Measurements from ENCODE around the gene COL1A2. TPM values are rescaled to one million over a fixed set of nuclear protein-coding genes. Genes with fewer than 3 reads are reported as not detected.

COL1A2 gene
- total RNA-seq, 2 experiments from 2014 or later: 0.28 to 0.33 TPM

- Histone ChIP-seq H3K4me1 (ENCODE audit: insufficient read depth, low read length) (no peaks in the 10 kb centered on the region), H3K36me3 (ENCODE audit: insufficient read depth, low read length) (no peaks in the 10 kb centered on the region), H3K27ac (ENCODE audit: low read depth in 1 of 2, low read length in 2 of 2) (no peak overlapping the region), H3K9me3 (ENCODE audit: control insufficient read depth in 1 of 2, insufficient read depth in 1 of 2, low read length in 2 of 2) (no peaks in the 10 kb centered on the region), H3K27me3 (ENCODE audit: control insufficient read depth in 1 of 2, insufficient read depth in 2 of 2, low read length in 2 of 2) (no peaks in the 10 kb centered on the region), H3K4me3 (ENCODE audit: low read length) (no peak overlapping the region)
- no peaks in the 10 kb centered on the region for H3K36me3 Mint-ChIP-seq (ENCODE audit: low read depth)
- ATAC-seq (ENCODE audit: poor library complexity) (no peak), DNase-seq (no peak)
- no peaks in the 10 kb centered on the region for H3K9me3 Mint-ChIP-seq
- H3K27ac Mint-ChIP-seq: no peak overlapping the region
- CTCF ChIA-PET: interaction anchor here (1.1 kb wide), 1 partner anchor 12 kb away, joined by 3 read pairs; no protein-coding TSS in a partner anchor
- H3K4me3 Mint-ChIP-seq: no peak overlapping the region
- H3K4me1 Mint-ChIP-seq (ENCODE audit: low read depth): no peaks in the 10 kb centered on the region
- TF ChIP-seq CTCF (IDR thresholded peaks at IDR 0.05): no peak
- intact Hi-C loops (cut with DNase I, micrococcal nuclease): no loop called here
- H3K27me3 Mint-ChIP-seq: peaks cover 5% of the 10 kb centered on the region
- POLR2A ChIA-PET: no interaction called here
Measured at GRCh38 chr7:94384315-94384714, 10.4 kb upstream of the COL1A2 start.

- no peak for TF ChIP-seq CTCF (IDR thresholded peaks at IDR 0.05)
- Mint-ChIP-seq H3K4me3 (no peak overlapping the region), H3K4me1 (ENCODE audit: low read depth) (no peaks in the 10 kb centered on the region), H3K27me3 (peaks cover 23% of the 10 kb centered on the region), H3K9me3 (no peaks in the 10 kb centered on the region), H3K36me3 (ENCODE audit: low read depth) (no peaks in the 10 kb centered on the region), H3K27ac (no peak overlapping the region)
- POLR2A ChIA-PET: no interaction called here
- ATAC-seq (ENCODE audit: poor library complexity) (no peak), DNase-seq (no peak)
- Histone ChIP-seq H3K27me3 (ENCODE audit: control insufficient read depth in 1 of 2, insufficient read depth in 2 of 2, low read length in 2 of 2) (no peaks in the 10 kb centered on the region), H3K4me1 (ENCODE audit: insufficient read depth, low read length) (no peaks in the 10 kb centered on the region), H3K36me3 (ENCODE audit: insufficient read depth, low read length) (no peaks in the 10 kb centered on the region), H3K4me3 (ENCODE audit: low read length) (no peak overlapping the region), H3K27ac (ENCODE audit: low read depth in 1 of 2, low read length in 2 of 2) (no peak overlapping the region), H3K9me3 (ENCODE audit: control insufficient read depth in 1 of 2, insufficient read depth in 1 of 2, low read length in 2 of 2) (no peaks in the 10 kb centered on the region)
- CTCF ChIA-PET: no interaction called here
- intact Hi-C loops (cut with DNase I, micrococcal nuclease): no loop called here
Measured at GRCh38 chr7:94386416-94386815, 8.3 kb upstream of the COL1A2 start.

GRCh38 chr7:94388540-94388939 is 6.2 kb upstream of the COL1A2 start:
- H3K36me3 ChIP-seq (ENCODE audit: insufficient read depth, low read length): no peaks in the 10 kb centered on the region
- H3K27ac ChIP-seq (ENCODE audit: low read depth in 1 of 2, low read length in 2 of 2): no peak overlapping the region
- no peak overlapping the region for H3K4me3 ChIP-seq (ENCODE audit: low read length)
- TF ChIP-seq CTCF (IDR thresholded peaks at IDR 0.05): no peak
- intact Hi-C loops (cut with DNase I, micrococcal nuclease): no loop called here
- no peaks in the 10 kb centered on the region for H3K36me3 Mint-ChIP-seq (ENCODE audit: low read depth)
- peaks cover 5 to 7% of the 10 kb centered on the region in 2 experiments for H3K27me3 ChIP-seq (ENCODE audit: control insufficient read depth in 1 of 2, insufficient read depth in 2 of 2, low read length in 2 of 2)
- no peaks in the 10 kb centered on the region for H3K4me1 ChIP-seq (ENCODE audit: insufficient read depth, low read length)
- CTCF ChIA-PET: no interaction called here
- POLR2A ChIA-PET: no interaction called here
- peaks cover 43% of the 10 kb centered on the region for H3K27me3 Mint-ChIP-seq
- H3K4me3 Mint-ChIP-seq: no peak overlapping the region
- no peak overlapping the region for H3K27ac Mint-ChIP-seq
- ATAC-seq (ENCODE audit: poor library complexity): no peak
- H3K9me3 Mint-ChIP-seq: no peaks in the 10 kb centered on the region
- H3K9me3 ChIP-seq (ENCODE audit: control insufficient read depth in 1 of 2, insufficient read depth in 1 of 2, low read length in 2 of 2): no peaks in the 10 kb centered on the region
- DNase-seq: no peak
- H3K4me1 Mint-ChIP-seq (ENCODE audit: low read depth): no peaks in the 10 kb centered on the region

Data from CD4-positive, alpha-beta T cell (primary cell).